HG02678 (cell line): Measurements from ENCODE around the gene ATXN7L3.
"Not testable (repeated sequence)": the region's sequence is repeated elsewhere in the genome, so short reads cannot be mapped to it uniquely, and the experiment has no call there.

ENCODE experiments used
- ATAC-seq: cut with Tn5 transposase; IDR thresholded peaks from one replicate; pipeline ENCODE4 v1.9.1; 2021; ENCODE audit warnings: mild to moderate bottlenecking, moderate library complexity; ENCODE audit not compliant: unreplicated experiment

ATXN7L3 gene

DNA sequence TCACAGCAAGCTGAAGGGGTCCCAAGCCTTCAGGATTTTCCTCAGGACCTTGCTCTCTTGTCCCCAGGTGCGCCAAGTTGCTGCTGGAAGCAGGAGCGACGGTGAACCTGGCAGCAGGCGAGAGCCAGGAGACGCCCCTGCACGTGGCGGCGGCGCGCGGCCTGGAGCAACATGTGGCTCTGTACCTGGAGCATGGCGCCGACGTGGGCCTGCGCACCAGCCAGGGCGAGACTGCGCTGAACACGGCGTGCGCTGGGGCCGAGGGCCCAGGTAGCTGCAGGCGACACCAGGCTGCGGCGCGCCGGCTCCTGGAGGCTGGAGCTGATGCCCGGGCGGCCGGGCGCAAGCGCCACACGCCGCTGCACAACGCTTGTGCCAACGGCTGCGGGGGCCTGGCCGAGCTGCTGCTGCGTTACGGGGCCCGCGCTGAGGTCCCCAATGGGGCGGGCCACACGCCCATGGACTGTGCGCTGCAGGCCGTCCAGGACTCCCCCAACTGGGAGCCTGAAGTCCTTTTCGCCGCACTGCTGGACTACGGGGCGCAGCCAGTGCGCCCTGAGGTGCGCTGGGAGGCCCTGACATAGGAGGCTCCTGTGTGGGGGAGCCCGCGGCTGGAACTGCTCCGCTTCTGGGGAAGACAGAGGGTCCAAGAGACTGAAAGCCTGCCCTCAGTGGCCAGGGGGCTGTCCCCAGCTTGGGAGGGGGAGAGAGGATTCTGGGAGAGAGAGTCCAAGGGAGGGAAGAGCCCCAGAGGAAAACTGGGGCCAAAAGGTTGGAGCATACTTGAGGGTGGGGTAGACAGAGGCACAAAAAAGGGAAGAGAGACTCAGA lies 22.8 kb downstream of the ATXN7L3 start:
- ATAC-seq = no peak

DNA sequence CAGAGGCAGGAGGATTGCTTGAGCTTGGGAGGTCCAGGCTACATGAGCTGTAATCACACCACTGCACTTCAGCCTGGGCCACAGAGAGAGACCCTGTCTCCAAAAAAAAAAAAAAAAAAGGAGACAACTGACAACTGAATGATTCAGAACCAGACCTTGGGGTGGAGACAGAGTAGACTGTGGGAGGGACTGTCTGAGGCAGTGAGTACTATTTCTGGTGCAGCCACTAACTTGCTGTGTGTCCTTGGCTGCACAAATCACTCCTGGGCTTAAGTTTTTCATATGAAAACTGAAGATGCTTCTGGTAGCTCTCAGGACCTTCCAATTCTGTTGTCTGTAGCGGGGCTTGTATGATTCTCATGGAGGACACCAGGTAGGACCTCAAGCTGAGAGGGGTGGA lies 23.4 kb downstream of the ATXN7L3 start:
- no peak for ATAC-seq

DNA sequence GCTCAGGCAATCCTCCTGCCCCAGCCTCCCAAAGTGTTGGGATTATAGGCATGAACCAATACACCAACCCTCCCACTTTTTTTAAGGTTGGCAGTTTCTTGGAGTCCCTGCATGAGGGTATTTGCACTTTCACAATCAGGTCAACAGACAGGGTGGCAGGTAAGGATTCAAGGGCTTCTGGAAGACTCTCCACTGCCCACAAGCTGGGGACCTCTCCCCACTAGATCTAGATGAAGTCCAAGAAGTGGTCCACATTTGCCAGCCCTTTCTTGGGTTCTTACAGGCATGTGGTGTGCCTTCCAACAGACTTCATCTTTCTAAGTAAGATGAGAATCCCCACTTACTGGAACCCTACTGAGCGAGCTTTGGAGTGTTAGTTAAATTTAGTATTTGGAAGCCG lies 25.3 kb downstream of the ATXN7L3 start:
- ATAC-seq = no peak

DNA sequence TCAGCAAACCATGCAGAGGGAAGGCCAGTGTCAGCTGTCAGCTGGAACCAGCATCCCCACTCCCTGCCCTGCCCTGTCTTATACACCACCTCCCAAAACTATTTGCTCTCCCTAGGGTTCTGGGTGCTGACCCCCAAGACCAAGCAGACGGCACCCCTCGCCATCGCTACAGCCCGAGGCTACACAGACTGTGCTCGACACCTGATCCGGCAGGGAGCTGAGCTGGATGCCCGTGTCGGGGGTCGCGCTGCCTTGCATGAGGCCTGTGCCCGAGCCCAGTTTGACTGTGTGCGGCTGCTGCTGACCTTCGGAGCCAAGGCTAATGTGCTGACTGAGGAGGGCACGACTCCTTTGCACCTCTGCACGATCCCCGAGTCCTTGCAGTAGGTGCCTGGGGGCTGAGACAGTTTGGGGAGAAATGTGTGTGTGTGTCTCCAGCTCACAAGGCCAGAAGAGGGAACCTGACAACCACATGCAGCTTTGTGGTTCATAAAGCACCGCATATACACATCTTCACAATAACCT lies 27.7 kb downstream of the ATXN7L3 start:
- no peak for ATAC-seq

DNA sequence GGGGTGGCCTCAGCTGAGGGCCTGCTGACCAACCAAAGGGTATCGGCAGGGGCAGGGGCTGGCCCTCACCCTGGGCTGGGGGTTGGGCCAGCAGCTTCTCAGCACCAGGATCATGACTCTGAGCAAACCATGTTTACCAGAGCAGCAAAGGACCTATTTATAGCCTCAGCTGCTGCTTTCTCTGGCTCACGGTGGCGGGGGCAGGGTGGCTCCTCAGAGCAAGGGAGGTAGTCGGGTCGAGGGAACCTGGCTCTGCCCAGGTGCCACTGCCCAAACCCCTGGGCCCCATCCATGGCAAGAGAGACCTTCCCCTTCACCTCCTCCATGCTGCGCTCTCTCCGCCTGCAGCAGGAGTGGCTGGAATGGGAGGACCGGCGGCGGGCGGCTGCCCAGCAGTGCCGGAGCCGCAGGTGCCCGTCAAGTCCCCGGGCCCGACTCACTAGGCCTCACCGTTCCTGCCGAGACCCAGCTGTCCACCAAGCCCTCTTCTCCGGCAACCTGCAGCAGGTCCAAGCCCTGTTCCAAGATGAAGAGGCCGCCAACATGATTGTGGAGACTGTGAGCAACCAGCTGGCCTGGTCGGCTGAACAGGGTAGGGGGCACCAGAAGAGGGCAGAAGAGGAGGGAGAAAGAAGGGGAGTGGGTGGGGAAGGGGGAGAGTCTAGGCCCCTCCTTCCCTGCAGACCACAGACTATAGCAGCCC lies 29.0 kb downstream of the ATXN7L3 start, which contains the start of gene ASB16:
Gene ASB16, plus strand, starts transcription at position 206 of the 703 bp plus-strand sequence. Its CDS starts 86 bp downstream, at position 292.
- ATAC-seq = no peak

DNA sequence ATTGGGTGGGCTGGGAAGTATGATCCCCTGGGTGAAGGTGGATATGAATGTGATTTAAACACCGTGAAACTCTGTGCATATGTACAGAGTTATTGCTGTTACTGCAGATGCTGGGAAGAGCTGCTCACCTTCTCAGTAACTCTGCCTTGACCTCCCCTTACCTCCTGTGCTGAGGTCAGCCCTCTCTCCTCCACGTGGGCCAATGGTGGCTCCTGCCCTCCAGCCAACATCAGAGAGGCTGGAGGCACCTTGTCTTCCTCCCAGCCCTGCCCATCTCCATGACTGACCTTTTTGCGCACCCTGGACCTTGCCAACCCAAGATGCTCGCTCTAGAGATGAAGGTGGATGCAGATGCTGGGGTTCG lies 29.6 kb downstream of the ATXN7L3 start:
- ATAC-seq = no peak

DNA sequence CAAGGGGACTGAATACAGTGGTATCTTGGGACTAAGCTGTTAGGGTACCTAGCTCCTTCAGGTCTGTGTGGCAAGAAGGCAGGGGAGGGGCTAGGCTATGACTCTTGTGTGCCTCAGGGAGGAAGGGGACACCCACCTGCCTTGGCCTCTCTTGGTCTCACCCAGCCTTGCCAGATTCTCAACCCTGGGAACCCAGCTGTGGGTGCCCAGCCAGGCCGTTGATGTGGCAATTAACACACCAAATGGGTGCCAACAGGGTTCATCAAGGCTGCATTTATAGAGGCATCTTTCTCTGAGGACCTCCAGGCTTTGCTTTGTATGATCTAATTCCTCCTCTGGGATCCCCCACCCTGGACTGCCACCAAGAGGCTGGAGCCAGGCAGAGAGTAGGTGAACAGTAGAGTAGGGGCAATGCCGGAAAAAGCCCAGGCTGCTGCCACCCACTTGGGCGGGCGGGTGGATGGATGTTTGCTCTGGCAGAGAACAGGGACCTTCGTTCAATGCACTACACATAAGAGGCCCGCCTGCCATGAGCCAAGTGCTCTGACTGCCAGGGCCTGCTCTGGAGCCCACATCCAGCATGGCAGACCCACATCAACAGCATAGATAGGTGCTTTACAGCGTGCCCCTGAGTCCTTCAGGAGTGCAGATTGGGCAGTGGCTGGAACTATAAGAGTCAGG lies 32.4 kb downstream of the ATXN7L3 start:
- no peak for ATAC-seq

DNA sequence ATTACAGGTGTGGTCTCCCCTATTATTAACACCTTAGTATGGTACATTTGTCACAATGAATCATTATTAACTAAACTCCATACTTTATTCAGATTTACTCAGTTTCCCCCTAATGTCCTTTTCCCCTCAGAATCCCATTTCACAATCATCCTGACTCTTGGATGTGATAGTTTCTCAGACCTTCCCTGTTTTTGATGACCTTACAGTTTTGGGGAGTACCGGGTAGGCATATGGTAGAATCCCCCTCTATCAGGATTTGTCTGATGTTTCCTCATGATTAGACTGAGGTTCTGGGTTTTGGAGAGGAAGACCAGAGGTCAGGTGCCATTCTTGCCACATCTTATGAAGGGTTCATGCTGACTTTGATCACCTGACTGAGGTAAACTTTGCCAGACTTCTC lies 35.2 kb downstream of the ATXN7L3 start:
- ATAC-seq = no peak

DNA sequence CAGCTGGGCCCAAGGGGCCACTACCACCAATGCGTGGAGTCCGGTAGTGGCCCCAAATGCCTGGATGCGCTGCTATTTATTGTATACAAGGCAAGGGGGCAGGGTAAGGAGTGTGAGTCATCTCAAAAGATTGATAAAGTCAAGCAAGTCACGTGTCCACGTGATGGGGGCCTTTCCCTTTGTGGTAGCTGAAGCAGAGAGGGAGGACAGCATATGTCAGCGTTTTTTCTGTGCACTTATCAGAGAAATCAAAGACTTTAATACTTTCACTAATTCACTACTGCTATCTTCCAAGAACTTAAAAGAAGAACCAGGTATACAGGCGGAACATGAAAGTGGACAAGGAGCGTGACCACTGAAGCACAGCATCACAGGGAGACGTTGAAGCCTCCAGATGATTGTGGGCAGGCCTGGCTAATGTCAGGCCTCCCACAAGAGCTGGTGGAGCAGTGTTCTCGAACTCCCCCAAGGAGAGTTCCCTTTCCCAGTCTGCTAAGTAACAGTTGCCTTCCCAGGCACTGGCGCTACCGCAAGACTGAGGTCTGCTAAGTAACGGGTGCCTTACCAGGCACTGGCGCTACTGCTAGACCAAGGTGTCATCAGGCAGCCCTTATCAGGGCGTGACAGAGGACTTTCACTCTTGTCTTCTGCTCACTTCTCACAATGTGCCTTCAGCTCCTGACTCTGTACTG lies 40.0 kb downstream of the ATXN7L3 start:
- no peak for ATAC-seq

DNA sequence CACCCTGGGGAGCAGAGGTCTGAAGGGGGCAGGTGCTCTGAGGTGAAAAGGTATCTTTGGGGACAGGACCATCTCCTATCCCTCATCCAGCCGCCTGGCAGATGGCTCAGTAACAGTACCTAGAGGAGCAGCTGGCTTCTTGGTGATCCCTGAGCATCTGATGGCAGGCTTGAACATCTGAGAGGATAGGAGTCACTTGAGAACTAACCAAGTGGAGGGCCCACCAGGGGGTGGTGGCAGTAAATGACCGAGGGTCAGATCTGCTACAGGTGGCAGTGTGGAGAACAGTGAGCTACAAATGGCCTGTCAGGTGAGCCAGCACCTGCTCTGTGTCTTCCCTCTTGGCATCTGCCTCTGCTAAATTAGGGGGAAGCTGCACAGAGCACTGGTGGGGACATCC lies 44.2 kb downstream of the ATXN7L3 start:
- ATAC-seq = no peak

DNA sequence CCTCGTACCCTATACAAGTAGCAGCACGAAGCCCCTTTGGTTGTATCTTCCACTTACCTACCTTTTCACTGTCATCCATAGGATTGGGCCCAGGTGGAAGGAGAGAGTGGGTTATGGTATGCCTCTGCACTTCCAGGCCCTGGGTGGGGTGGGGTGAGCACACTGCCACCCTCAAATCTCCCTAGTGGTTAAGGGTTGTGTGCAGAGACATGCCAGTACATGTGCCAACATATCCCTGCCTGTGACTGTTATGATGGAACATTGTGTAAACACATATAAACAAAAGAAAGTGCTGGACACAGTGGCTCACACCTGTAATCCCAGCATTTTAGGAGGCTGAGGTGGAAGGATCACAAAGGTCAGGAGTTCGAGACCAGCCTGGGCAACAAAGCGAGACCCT lies 46.8 kb downstream of the ATXN7L3 start:
- ATAC-seq = no peak

DNA sequence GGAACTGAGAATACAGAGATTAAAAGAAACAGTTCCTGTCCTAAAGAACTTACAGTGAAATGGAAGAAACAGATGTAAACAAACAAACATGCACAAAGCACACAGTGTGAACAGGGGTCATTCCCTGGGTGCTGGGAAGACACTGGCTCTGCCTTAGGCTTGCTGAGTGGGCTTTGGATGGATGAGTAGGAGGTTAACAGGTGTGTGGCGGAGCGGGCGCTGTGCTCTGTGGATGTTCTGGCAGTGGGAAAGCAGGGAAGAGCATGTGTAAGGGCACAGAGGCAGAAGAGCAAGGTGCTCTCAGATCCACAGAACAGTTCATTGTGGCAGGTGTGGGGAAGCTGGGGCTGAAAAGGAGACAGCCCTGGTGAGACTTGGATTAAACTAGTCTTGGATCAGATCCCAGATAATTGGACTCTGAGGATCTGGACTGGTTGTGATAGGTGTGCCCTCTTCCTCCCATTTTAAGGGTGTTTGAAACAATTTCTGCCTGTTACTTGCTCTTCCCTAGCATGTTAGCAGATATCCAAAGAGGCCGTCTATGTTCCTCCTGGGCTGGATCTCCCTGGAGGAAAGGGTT lies 49.8 kb downstream of the ATXN7L3 start:
- ATAC-seq = no peak

DNA sequence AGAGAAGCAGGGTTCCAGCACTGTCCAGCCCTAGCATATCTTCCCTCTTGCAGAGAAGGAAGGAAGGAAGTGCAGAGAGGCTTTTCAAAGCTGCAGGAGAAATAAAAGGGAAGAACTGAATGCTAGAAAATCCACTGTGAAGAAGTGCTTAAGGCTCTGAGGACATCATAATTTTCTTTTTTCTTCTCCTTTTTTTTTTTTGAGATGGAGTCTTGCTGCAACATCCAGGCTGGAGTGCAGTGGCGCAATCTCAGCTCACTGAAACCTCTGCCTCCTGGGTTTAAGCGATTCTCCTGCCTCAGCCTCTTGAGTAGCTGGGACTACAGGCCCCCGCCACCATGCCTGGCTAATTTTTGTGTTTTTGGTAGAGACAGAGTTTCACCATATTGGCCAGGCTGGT lies 50.6 kb downstream of the ATXN7L3 start:
- not testable (repeated sequence) for ATAC-seq

DNA sequence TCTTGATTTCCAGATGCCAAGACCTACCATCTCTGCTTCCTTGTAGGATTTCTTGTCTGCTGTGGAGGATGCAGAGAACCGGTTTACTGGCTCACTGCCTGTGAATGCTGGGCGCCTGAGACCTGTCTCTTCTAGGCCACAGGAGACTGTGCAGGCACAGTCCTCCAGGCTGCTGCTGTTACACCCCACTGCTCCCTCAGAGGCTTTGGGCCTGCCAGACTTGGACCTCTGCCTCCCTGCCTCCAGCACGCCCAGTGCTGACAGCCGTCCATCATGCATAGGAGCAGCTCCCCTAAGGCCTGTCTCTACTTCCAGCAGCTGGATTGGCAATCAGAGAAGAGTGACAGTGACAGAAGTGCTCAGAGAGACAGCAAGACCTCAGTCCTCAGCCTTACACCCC lies 51.9 kb downstream of the ATXN7L3 start:
- no peak for ATAC-seq

DNA sequence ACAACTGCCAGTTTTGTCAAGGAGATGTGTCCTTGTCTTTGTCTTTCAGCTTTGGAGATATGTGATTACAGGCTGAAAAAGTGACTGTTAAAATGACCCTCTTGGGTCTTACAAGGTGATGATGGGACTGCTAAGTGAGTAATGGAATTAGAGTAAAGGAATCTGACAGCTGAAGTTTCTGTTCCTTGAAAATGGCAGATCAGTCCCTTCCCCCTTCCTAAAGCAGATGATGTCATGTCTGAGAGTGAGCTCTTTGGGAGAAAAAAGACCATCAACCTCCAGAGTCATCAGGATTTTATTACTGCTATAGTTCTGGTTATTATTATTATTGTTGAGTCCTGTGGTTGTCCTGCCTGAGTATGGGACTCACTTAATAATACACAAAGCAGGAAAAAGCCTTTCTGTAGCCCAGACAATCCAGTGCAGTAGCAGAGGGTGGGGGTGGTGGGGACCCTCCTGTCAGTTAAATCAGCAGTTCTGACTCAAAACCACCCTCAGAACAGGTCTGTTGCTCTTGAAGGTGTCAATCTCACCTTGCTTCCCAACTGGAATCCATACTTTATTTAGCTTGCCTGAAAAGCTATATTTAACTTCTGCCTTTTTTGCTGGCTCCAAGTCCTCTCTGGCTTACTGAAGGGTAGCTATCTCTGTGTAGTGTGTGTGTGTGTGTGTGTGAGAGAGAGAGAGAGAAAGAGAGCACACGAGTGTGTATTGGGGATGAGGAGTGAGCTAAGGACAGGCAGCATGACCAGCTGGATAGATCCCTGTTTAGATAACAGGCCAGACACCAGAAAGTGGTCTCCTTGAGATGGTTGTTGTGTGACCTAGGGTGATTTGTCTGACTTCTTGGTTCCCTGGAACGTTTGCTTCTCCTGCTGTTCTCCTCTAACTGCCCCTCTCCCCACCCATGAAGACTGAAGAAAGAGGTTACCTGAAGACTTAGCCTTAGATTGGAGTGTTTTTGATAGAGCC lies 53.0 kb downstream of the ATXN7L3 start:
- ATAC-seq = no peak

DNA sequence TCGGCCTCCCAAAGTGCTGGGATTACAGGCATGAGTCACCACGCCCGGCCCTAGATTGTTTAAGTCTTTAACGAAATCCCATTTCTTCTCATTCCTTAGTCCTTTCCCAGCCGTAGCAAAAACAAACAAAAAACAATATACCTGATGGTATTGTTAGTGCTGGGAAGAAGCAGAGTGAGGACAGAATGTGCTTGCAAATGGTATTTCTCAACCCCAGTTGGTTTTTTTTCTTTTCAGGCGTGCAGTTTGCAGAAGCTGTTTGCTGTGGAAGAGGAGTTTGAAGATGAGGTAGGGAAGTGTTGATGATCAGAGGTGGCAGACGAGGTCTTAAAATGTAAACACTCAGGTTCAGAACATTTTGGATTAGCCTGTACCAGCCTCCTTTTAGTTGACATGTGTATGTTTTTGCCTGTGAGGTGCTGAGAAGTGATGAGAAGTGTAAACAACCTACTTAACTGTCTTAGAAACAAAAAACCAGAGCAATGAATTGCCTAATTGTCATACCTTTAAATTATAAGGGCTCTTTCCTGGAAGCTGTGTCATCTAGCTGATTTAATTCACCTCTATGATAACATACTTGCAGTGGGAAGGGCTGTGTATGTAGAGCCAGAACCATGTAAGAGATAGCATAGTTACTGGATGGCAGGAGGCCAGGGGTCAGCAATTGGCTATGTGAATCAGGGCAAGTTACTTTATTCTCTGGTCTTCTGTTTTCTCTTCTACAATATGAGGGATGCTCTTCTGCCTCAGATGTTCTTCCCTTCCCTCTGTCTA lies 54.5 kb downstream of the ATXN7L3 start:
- ATAC-seq = no peak

DNA sequence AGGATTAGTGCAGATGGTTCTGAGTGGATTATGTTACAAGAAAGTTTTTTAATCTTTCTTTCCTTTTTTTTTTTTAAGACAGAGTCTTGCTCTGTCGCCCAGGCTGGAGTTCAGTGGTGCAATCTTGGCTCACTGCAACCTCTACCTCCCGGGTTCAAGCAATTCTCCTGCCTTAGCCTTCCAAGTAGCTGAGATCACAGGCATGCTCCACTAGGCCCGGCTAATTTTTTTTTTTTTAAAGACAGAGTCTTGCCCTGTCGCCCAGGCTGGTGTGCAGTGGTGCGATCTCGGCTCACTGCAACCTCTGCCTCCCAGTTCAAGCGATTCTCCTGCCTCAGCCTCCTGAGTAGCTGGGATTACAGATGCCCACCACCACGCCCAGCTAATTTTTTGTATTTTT lies 55.8 kb downstream of the ATXN7L3 start:
- not testable (repeated sequence) for ATAC-seq
